Peyer's patch (tissue), 4 donors: ENCODE data around the gene CLDN11. TPM values are rescaled to one million over a fixed set of nuclear protein-coding genes. Genes with fewer than 3 reads are reported as not detected.

ENCODE experiments used
- DNase-seq, 3 donors: peaks; one replicate each; pipeline ENCODE4 v3.0.0-alpha.2; 2017 to 2019
- H3K27ac ChIP-seq, 4 donors: fragments of 200-600 bp; sonication (generic); one replicate each; pipeline ENCODE4 v1.5.1; 2016 to 2019
- H3K27me3 ChIP-seq, 2 donors: fragments of 200-600 bp; sonication (generic); one replicate each; pipeline ENCODE4 v1.5.1; 2019
- H3K36me3 ChIP-seq, 3 donors: fragments of 200-600 bp; sonication (generic); one replicate each; pipeline ENCODE4 v1.5.1; 2016 to 2019
- H3K4me1 ChIP-seq, 4 donors: fragments of 200-600 bp; sonication (generic); one replicate each; pipeline ENCODE4 v1.5.1; 2016 to 2019
- H3K4me3 ChIP-seq, 4 donors: fragments of 200-600 bp; sonication (generic); 1 replicate in 3 of 4; 2 replicates in 1 of 4; pipeline ENCODE4 v1.5.1; 2016 to 2019; ENCODE audit warnings: mild to moderate bottlenecking in 1 of 4
- H3K9me3 ChIP-seq, 4 donors: fragments of 200-600 bp; sonication (generic); one replicate each; pipeline ENCODE4 v1.5.1; 2016 to 2019; ENCODE audit warnings: mild to moderate bottlenecking in 1 of 4
- CTCF ChIP-seq, 6 experiments: fragments of 450-650 bp in 4 of 6; fragments of 200-600 bp in 2 of 6; sonication (generic) in 1 of 6; IDR thresholded peaks; one replicate each; pipeline ENCODE4 v1.5.1; 2017 to 2019; ENCODE audit warnings: antibody characterized with exemption in 6 of 6, mild to moderate bottlenecking in 3 of 6, moderate library complexity in 1 of 6
- POLR2A ChIP-seq, 2 donors: fragments of 450-650 bp; IDR thresholded peaks; one replicate each; pipeline ENCODE4 v1.5.1; 2017; ENCODE audit warnings: antibody characterized with exemption in 2 of 2, mild to moderate bottlenecking in 2 of 2, moderate library complexity in 2 of 2
- total RNA-seq, 4 donors: library from RNA; depleted of rRNA; stranded (reverse); fragments of >200 nt; gene quantifications; one replicate each; pipeline ENCODE4 v1.1.0, GENCODE V29; 2016

The CLDN11 gene
- total RNA-seq, 4 donors from 2014 or later: 4.1 to 16.6 (median 5.0) TPM

- H3K36me3 ChIP-seq: no peaks in the 10 kb centered on the region
- no peak for DNase-seq
- TF ChIP-seq POLR2A (IDR thresholded peaks at IDR 0.05) (no peak), CTCF (IDR thresholded peaks at IDR 0.05) (no peak)
- H3K9me3 ChIP-seq: no peaks in the 10 kb centered on the region
- H3K4me3 ChIP-seq: no peak overlapping the region
- peaks cover 0 to 14% (median 2%) of the 10 kb centered on the region in 4 donors for H3K4me1 ChIP-seq
- H3K27me3 ChIP-seq: no peaks in the 10 kb centered on the region
- no peak overlapping the region for H3K27ac ChIP-seq
Measured at GRCh38 chr3:170470063-170471016, 51.7 kb downstream of the CLDN11 start.

- H3K4me1 ChIP-seq: peaks cover 0 to 14% (median 2%) of the 10 kb centered on the region in 4 donors
- H3K9me3 ChIP-seq: no peaks in the 10 kb centered on the region
- no peaks in the 10 kb centered on the region for H3K36me3 ChIP-seq
- TF ChIP-seq POLR2A (IDR thresholded peaks at IDR 0.05): no peak
- TF ChIP-seq CTCF (IDR thresholded peaks at IDR 0.05): no peak
- no peak overlapping the region for H3K27ac ChIP-seq
- no peak overlapping the region for H3K4me3 ChIP-seq
- no peak for DNase-seq
- H3K27me3 ChIP-seq: no peaks in the 10 kb centered on the region
Measured at GRCh38 chr3:170471149-170471548, 52.5 kb downstream of the CLDN11 start.

- no peaks in the 10 kb centered on the region for H3K27me3 ChIP-seq
- H3K36me3 ChIP-seq: no peaks in the 10 kb centered on the region
- no peak overlapping the region for H3K4me3 ChIP-seq
- TF ChIP-seq POLR2A (IDR thresholded peaks at IDR 0.05) (no peak), CTCF (IDR thresholded peaks at IDR 0.05) (no peak)
- H3K27ac ChIP-seq: no peak overlapping the region
- no peak for DNase-seq
- no peaks in the 10 kb centered on the region for H3K9me3 ChIP-seq
- H3K4me1 ChIP-seq: peaks cover 0 to 13% (median 2%) of the 10 kb centered on the region in 4 donors
Measured at GRCh38 chr3:170473358-170473757, 54.7 kb downstream of the CLDN11 start.

DNA sequence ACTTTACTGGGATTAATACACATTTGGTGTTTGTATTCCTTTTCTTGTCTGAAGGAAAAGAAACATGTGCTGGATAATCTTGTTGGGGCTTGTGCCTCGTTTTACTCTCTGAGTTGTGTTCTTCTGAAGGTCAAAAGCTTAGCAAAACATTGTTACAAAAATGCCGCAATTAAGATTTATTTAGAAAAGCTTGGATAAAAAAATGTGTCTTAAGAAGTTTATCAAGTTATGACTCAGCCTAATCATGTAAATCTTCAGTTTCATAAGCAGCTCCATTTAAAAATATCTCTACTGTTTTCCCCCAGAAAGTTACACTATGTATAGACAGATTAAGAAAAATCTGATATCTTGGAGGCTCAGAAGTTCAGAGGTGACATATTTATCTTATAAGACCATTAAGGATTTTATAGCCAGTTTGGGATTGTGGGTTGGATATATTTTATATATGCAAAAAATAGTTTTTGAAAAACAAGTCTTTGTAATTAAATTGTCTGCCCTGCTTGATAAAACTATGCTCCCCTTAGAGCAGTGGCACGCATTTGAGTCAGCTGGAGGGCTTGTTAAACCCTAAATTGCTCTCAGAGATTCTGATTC, 56.5 kb downstream of the CLDN11 start:
- no peak for DNase-seq
- no peak for TF ChIP-seq CTCF (IDR thresholded peaks at IDR 0.05)
- no peak for TF ChIP-seq POLR2A (IDR thresholded peaks at IDR 0.05)
- H3K27me3 ChIP-seq: no peaks in the 10 kb centered on the region
- H3K4me1 ChIP-seq: no peaks in the 10 kb centered on the region
- H3K36me3 ChIP-seq: no peaks in the 10 kb centered on the region
- no peak overlapping the region for H3K27ac ChIP-seq
- H3K9me3 ChIP-seq: no peaks in the 10 kb centered on the region
- H3K4me3 ChIP-seq: no peak overlapping the region

DNA sequence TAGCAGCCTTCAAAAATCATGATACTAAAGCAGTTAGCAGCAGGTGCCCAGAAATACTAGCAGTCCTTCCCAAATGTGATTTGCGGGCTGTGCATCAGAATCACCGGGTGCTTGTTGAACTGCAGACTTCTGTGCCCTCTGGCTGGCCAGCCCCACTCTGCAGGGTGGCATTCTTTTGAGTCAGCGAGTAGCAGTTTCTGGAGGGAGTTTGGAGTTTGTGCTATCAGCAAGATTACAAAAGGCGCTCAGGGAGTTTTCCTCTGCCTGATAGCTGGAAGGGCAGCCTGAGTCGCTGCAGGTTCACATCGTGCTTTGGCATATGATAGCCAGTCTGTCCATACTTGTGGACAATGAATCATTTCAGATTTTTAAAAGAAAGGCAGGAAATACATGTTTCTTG, 57.6 kb downstream of the CLDN11 start:
- Histone ChIP-seq H3K9me3 (no peaks in the 10 kb centered on the region), H3K4me1 (no peaks in the 10 kb centered on the region), H3K27ac (no peak overlapping the region), H3K36me3 (no peaks in the 10 kb centered on the region), H3K27me3 (no peaks in the 10 kb centered on the region), H3K4me3 (no peak overlapping the region)
- TF ChIP-seq CTCF (IDR thresholded peaks at IDR 0.05) (no peak), POLR2A (IDR thresholded peaks at IDR 0.05) (no peak)
- DNase-seq: no peak
